ENCODE measurements around the gene NDUFB8.

GRCh38 chr10:100531761-100532160, 2.1 kb upstream of the NDUFB8 start:
- no peak for TF ChIP-seq CTCF (IDR thresholded peaks at IDR 0.05)
- no peak for TF ChIP-seq POLR2A (IDR thresholded peaks at IDR 0.05)

Measured in esophagus squamous epithelium (tissue), 4 donors.